PFSK-1 (cell line): ENCODE results near the gene DNAH8.

Experiments used
- FOXP2 ChIP-seq: optimal IDR thresholded peaks from 2 replicates; pipeline ENCODE3; 2011; ENCODE audit warnings: borderline replicate concordance, control low read depth, inconsistent platforms; ENCODE audit not compliant: insufficient read depth; ENCODE audit errors: extremely low read length, extremely low read depth
- POLR2AphosphoS5 ChIP-seq: IDR thresholded peaks from 2 replicates; pipeline ENCODE4 v1.6.1; 2012; ENCODE audit warnings: low read depth, mild to moderate bottlenecking, control low read depth, low read length, moderate library complexity
- REST ChIP-seq, 2 experiments: IDR thresholded peaks; 2 replicates each; pipeline versions ENCODE4 v1.6.1 to v1.8.0; 2011 to 2012; ENCODE audit warnings: low read depth in 2 of 2, low read length in 2 of 2, control low read depth in 1 of 2, inconsistent platforms in 1 of 2, mild to moderate bottlenecking in 1 of 2, moderate library complexity in 1 of 2; ENCODE audit not compliant: insufficient read depth in 1 of 2
- SIN3A ChIP-seq: IDR thresholded peaks from 2 replicates; pipeline ENCODE4 v1.6.1; 2012; ENCODE audit warnings: mild to moderate bottlenecking, low read length, moderate library complexity, borderline replicate concordance; ENCODE audit not compliant: insufficient read depth
- TAF1 ChIP-seq: IDR thresholded peaks from 2 replicates; pipeline ENCODE4 v1.6.1; 2012; ENCODE audit warnings: low read length, control low read depth, borderline replicate concordance; ENCODE audit not compliant: insufficient read depth

Gene DNAH8

GRCh38 chr6:39056681-39057080, 341.6 kb downstream of the DNAH8 start:
- TF ChIP-seq REST (IDR thresholded peaks at IDR 0.05; ENCODE audit: insufficient read depth in 1 of 2, low read depth in 2 of 2, low read length in 2 of 2) = no peak
- TF ChIP-seq FOXP2 = no peak
- TF ChIP-seq TAF1 = no peak

- TF ChIP-seq TAF1 (no peak), SIN3A (no peak), REST (IDR thresholded peaks at IDR 0.05; ENCODE audit: insufficient read depth in 1 of 2, low read depth in 2 of 2, low read length in 2 of 2) (no peak), FOXP2 (no peak), POLR2AphosphoS5 (no peak)
Observed at GRCh38 chr6:39057251-39058155, 342.4 kb downstream of the DNAH8 start.

- TF ChIP-seq SIN3A (no peak), POLR2AphosphoS5 (no peak), TAF1 (no peak), FOXP2 (no peak), REST (IDR thresholded peaks at IDR 0.05; ENCODE audit: insufficient read depth in 1 of 2, low read depth in 2 of 2, low read length in 2 of 2) (no peak)
Observed at GRCh38 chr6:39058471-39059147, 343.5 kb downstream of the DNAH8 start.

GRCh38 chr6:39059496-39060310, 344.6 kb downstream of the DNAH8 start:
- TF ChIP-seq FOXP2 (no peak), POLR2AphosphoS5 (no peak), TAF1 (no peak), SIN3A (no peak), REST (IDR thresholded peaks at IDR 0.05; ENCODE audit: insufficient read depth in 1 of 2, low read depth in 2 of 2, low read length in 2 of 2) (no peak)
